Fibroblast of villous mesenchyme (primary cell): ENCODE data around the gene GCC2. TPM values are rescaled to one million over a fixed set of nuclear protein-coding genes. Genes with fewer than 3 reads are reported as not detected.

Source experiments
- DNase-seq: peaks from one replicate; pipeline ENCODE4 v3.0.0-alpha.2; 2010; ENCODE audit warnings: low read depth
- H3K4me3 ChIP-seq: 2 replicates; pipeline ENCODE4 v1.5.1; 2011; ENCODE audit warnings: low read depth, mild to moderate bottlenecking, low read length
- CTCF ChIP-seq: IDR thresholded peaks from 2 replicates; pipeline ENCODE4 v1.5.1; 2012; ENCODE audit warnings: low read depth, mild to moderate bottlenecking, low read length; ENCODE audit not compliant: insufficient read depth
- total RNA-seq: library from RNA; depleted of rRNA; stranded (reverse); fragments of >200 nt; gene quantifications from 2 replicates; pipeline ENCODE4 v1.2.3, GENCODE V29; 2012

The GCC2 gene
- total RNA-seq = 21.3 and 30.7 TPM in 2 replicates

- peak; percentile 96 for DNase-seq
- peak within 1 kb of the TSS; percentile 90 for H3K4me3 ChIP-seq
- TF ChIP-seq CTCF = no peak
Measured at GRCh38 chr2:108448678-108449409, at the start of gene GCC2. GCC2 (plus strand) TSS chr2:108449206; CDS start chr2:108449275, 69 bp downstream.

GRCh38 chr2:108399479-108399878, 49.5 kb upstream of the GCC2 start:
- no peak for DNase-seq
- no peak for TF ChIP-seq CTCF
- H3K4me3 ChIP-seq = no peak overlapping the region

- DNase-seq = no peak
- TF ChIP-seq CTCF = no peak
- H3K4me3 ChIP-seq = no peak overlapping the region
Measured at GRCh38 chr2:108401800-108402199, 47.2 kb upstream of the GCC2 start.

GRCh38 chr2:108403494-108403893, 45.5 kb upstream of the GCC2 start:
- peak; percentile 86 for DNase-seq
- no peak overlapping the region for H3K4me3 ChIP-seq
- no peak for TF ChIP-seq CTCF

GRCh38 chr2:108404784-108405397, 44.1 kb upstream of the GCC2 start:
- no peak overlapping the region for H3K4me3 ChIP-seq
- DNase-seq = no peak
- TF ChIP-seq CTCF = no peak

- TF ChIP-seq CTCF = no peak
- no peak for DNase-seq
- H3K4me3 ChIP-seq = no peak overlapping the region
Measured at GRCh38 chr2:108407864-108408729, 40.9 kb upstream of the GCC2 start.
